Measurements from ENCODE around the gene LDHD. TPM values are rescaled to one million over a fixed set of nuclear protein-coding genes. Genes with fewer than 3 reads are reported as not detected.
"Not testable (repeated sequence)": the region's sequence is repeated elsewhere in the genome, so short reads cannot be mapped to it uniquely, and the experiment has no call there.

LDHD gene
- total and polyA plus RNA-seq, 9 donors: 1.6 to 3.8 (median 2.3) TPM

- H3K27ac ChIP-seq (ENCODE audit: low read length); H3K9me3 ChIP-seq (replicated peaks; ENCODE audit: control insufficient read depth, low read depth, low read length); H3K27me3 ChIP-seq (ENCODE audit: control insufficient read depth, insufficient read depth, low read length); H3K4me3 ChIP-seq (ENCODE audit: low read length); DNase-seq: not testable (repeated sequence)
- Histone ChIP-seq H3K4me1 (ENCODE audit: control insufficient read depth, insufficient read depth, low read length) (peaks cover 33% of the 10 kb centered on the region), H3K36me3 (ENCODE audit: control insufficient read depth, insufficient read depth, low read length) (peaks cover 21% of the 10 kb centered on the region)
- 40% methylated on average over 1 of the region's 6 CpGs for WGBS (ENCODE audit: insufficient coverage)
Measured at GRCh38 chr16:75090899-75091298, 25.7 kb downstream of the LDHD start.

- H3K36me3 ChIP-seq (ENCODE audit: control insufficient read depth, insufficient read depth, low read length): peaks cover 10% of the 10 kb centered on the region
- WGBS (ENCODE audit: insufficient coverage): no CpG with 5 or more reads among the region's 6 CpGs
- H3K4me3 ChIP-seq (ENCODE audit: low read length): no peak overlapping the region
- no peak overlapping the region for H3K27ac ChIP-seq (ENCODE audit: low read length)
- DNase-seq: no peak
- no peaks in the 10 kb centered on the region for H3K27me3 ChIP-seq (ENCODE audit: control insufficient read depth, insufficient read depth, low read length)
- H3K4me1 ChIP-seq (ENCODE audit: control insufficient read depth, insufficient read depth, low read length): peaks cover 33% of the 10 kb centered on the region
- no peaks in the 10 kb centered on the region for H3K9me3 ChIP-seq (replicated peaks; ENCODE audit: control insufficient read depth, low read depth, low read length)
Measured at GRCh38 chr16:75089486-75090202, 26.9 kb downstream of the LDHD start.

GRCh38 chr16:75088934-75089333, 27.6 kb downstream of the LDHD start:
- no peak for DNase-seq
- no peak overlapping the region for H3K4me3 ChIP-seq (ENCODE audit: low read length)
- peaks cover 34% of the 10 kb centered on the region for H3K4me1 ChIP-seq (ENCODE audit: control insufficient read depth, insufficient read depth, low read length)
- peaks cover 6% of the 10 kb centered on the region for H3K36me3 ChIP-seq (ENCODE audit: control insufficient read depth, insufficient read depth, low read length)
- H3K27me3 ChIP-seq (ENCODE audit: control insufficient read depth, insufficient read depth, low read length): no peaks in the 10 kb centered on the region
- 95% methylated on average over 4 of the region's 8 CpGs for WGBS (ENCODE audit: insufficient coverage)
- no peak overlapping the region for H3K27ac ChIP-seq (ENCODE audit: low read length)
- H3K9me3 ChIP-seq (replicated peaks; ENCODE audit: control insufficient read depth, low read depth, low read length): no peaks in the 10 kb centered on the region

GRCh38 chr16:75088216-75088615, 28.4 kb downstream of the LDHD start:
- Histone ChIP-seq H3K9me3 (replicated peaks; ENCODE audit: control insufficient read depth, low read depth, low read length) (no peaks in the 10 kb centered on the region), H3K36me3 (ENCODE audit: control insufficient read depth, insufficient read depth, low read length) (peaks cover 5% of the 10 kb centered on the region), H3K27ac (ENCODE audit: low read length) (peak overlapping the region; percentile 84), H3K27me3 (ENCODE audit: control insufficient read depth, insufficient read depth, low read length) (no peaks in the 10 kb centered on the region), H3K4me3 (ENCODE audit: low read length) (no peak overlapping the region), H3K4me1 (ENCODE audit: control insufficient read depth, insufficient read depth, low read length) (peaks cover 34% of the 10 kb centered on the region)
- no CpG with 5 or more reads among the region's 3 CpGs for WGBS (ENCODE audit: insufficient coverage)
- DNase-seq: peak; percentile 76

- H3K9me3 ChIP-seq (replicated peaks; ENCODE audit: control insufficient read depth, low read depth, low read length): no peaks in the 10 kb centered on the region
- H3K4me1 ChIP-seq (ENCODE audit: control insufficient read depth, insufficient read depth, low read length): peaks cover 30% of the 10 kb centered on the region
- 12% methylated on average over 4 of the region's 10 CpGs for WGBS (ENCODE audit: insufficient coverage)
- peak overlapping the region; percentile 84 for H3K27ac ChIP-seq (ENCODE audit: low read length)
- no peak overlapping the region for H3K4me3 ChIP-seq (ENCODE audit: low read length)
- peak; percentile 91 for DNase-seq
- H3K36me3 ChIP-seq (ENCODE audit: control insufficient read depth, insufficient read depth, low read length): peaks cover 5% of the 10 kb centered on the region
- H3K27me3 ChIP-seq (ENCODE audit: control insufficient read depth, insufficient read depth, low read length): no peaks in the 10 kb centered on the region
Measured at GRCh38 chr16:75087375-75087979, 29.1 kb downstream of the LDHD start.

GRCh38 chr16:75086688-75087374, 29.7 kb downstream of the LDHD start:
- Histone ChIP-seq H3K27me3 (ENCODE audit: control insufficient read depth, insufficient read depth, low read length) (no peaks in the 10 kb centered on the region), H3K4me1 (ENCODE audit: control insufficient read depth, insufficient read depth, low read length) (peaks cover 30% of the 10 kb centered on the region), H3K27ac (ENCODE audit: low read length) (peak overlapping the region; percentile 45), H3K36me3 (ENCODE audit: control insufficient read depth, insufficient read depth, low read length) (peaks cover 5% of the 10 kb centered on the region), H3K9me3 (replicated peaks; ENCODE audit: control insufficient read depth, low read depth, low read length) (no peaks in the 10 kb centered on the region), H3K4me3 (ENCODE audit: low read length) (no peak overlapping the region)
- WGBS (ENCODE audit: insufficient coverage): 53% methylated on average over 8 of the region's 10 CpGs
- no peak for DNase-seq

GRCh38 chr16:75086281-75086680, 30.3 kb downstream of the LDHD start:
- WGBS (ENCODE audit: insufficient coverage): no CpG with 5 or more reads among the region's 1 CpG
- Histone ChIP-seq H3K27ac (ENCODE audit: low read length) (no peak overlapping the region), H3K36me3 (ENCODE audit: control insufficient read depth, insufficient read depth, low read length) (peaks cover 5% of the 10 kb centered on the region), H3K27me3 (ENCODE audit: control insufficient read depth, insufficient read depth, low read length) (no peaks in the 10 kb centered on the region), H3K4me1 (ENCODE audit: control insufficient read depth, insufficient read depth, low read length) (peaks cover 32% of the 10 kb centered on the region), H3K9me3 (replicated peaks; ENCODE audit: control insufficient read depth, low read depth, low read length) (no peaks in the 10 kb centered on the region), H3K4me3 (ENCODE audit: low read length) (no peak overlapping the region)
- no peak for DNase-seq

GRCh38 chr16:75085556-75085955, 31.0 kb downstream of the LDHD start:
- Histone ChIP-seq H3K9me3 (replicated peaks; ENCODE audit: control insufficient read depth, low read depth, low read length) (no peaks in the 10 kb centered on the region), H3K27me3 (ENCODE audit: control insufficient read depth, insufficient read depth, low read length) (no peaks in the 10 kb centered on the region), H3K4me3 (ENCODE audit: low read length) (no peak overlapping the region), H3K27ac (ENCODE audit: low read length) (no peak overlapping the region), H3K36me3 (ENCODE audit: control insufficient read depth, insufficient read depth, low read length) (peaks cover 5% of the 10 kb centered on the region), H3K4me1 (ENCODE audit: control insufficient read depth, insufficient read depth, low read length) (peaks cover 32% of the 10 kb centered on the region)
- no peak for DNase-seq
- 25% methylated on average over 1 of the region's 4 CpGs for WGBS (ENCODE audit: insufficient coverage)

GRCh38 chr16:75083813-75084212, 32.8 kb downstream of the LDHD start:
- Histone ChIP-seq H3K36me3 (ENCODE audit: control insufficient read depth, insufficient read depth, low read length) (peaks cover 5% of the 10 kb centered on the region), H3K27ac (ENCODE audit: low read length) (no peak overlapping the region), H3K4me3 (ENCODE audit: low read length) (no peak overlapping the region), H3K4me1 (ENCODE audit: control insufficient read depth, insufficient read depth, low read length) (peaks cover 38% of the 10 kb centered on the region), H3K27me3 (ENCODE audit: control insufficient read depth, insufficient read depth, low read length) (no peaks in the 10 kb centered on the region), H3K9me3 (replicated peaks; ENCODE audit: control insufficient read depth, low read depth, low read length) (no peaks in the 10 kb centered on the region)
- DNase-seq: no peak
- WGBS (ENCODE audit: insufficient coverage): 56% methylated on average over 2 of the region's 5 CpGs

- Histone ChIP-seq H3K27ac (ENCODE audit: low read length) (no peak overlapping the region), H3K27me3 (ENCODE audit: control insufficient read depth, insufficient read depth, low read length) (no peaks in the 10 kb centered on the region), H3K4me3 (ENCODE audit: low read length) (no peak overlapping the region), H3K4me1 (ENCODE audit: control insufficient read depth, insufficient read depth, low read length) (peaks cover 16% of the 10 kb centered on the region), H3K9me3 (replicated peaks; ENCODE audit: control insufficient read depth, low read depth, low read length) (no peaks in the 10 kb centered on the region), H3K36me3 (ENCODE audit: control insufficient read depth, insufficient read depth, low read length) (peaks cover 9% of the 10 kb centered on the region)
- WGBS (ENCODE audit: insufficient coverage): 64% methylated on average over 3 of the region's 6 CpGs
- no peak for DNase-seq
Measured at GRCh38 chr16:75081179-75081859, 35.3 kb downstream of the LDHD start.
